ENCODE measurements around the gene GPA33. TPM values are rescaled to one million over a fixed set of nuclear protein-coding genes. Genes with fewer than 3 reads are reported as not detected.

The GPA33 gene
- total RNA-seq, 1 donor from 2014 or later = 0.74 TPM

DNA sequence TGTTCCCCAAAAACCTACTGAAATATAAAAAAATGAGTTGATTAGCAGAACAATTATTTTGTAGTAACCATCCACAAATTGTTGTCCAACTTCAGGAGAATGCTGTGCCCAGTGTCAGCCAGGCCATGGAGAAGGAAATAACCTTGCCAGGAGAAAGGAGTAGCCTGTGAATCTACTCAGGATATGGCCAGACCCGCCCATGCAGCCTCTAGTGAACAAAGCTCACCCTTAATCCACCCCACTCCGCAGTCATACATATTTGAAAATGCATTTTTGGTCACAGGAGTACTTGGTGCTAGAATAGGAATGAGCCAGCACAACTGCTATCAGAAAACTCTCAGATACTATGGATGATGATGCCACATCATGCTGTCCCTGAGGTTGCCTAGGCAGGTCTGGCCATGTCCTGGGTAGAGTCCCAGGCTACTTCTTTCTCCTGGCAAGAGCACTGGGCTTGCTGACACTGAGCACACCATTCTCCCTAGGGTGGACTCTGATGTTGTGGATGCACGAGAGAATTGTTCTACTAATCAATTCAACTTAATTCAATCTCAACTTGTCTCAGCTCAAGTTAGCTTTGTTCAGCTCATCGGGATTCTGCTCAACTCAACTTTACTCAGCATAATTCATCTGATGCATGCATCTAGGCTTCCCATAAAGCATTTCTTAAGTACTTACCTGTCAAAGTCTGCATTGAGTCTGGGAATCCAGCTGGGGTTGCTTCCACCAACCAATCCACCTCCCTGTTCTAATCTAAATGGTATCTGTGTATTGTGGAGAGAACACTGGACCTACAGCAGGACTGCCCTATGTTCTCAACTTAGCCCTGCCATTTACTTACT, 21.9 kb upstream of the GPA33 start:
- Histone ChIP-seq H3K27ac (no peak overlapping the region), H3K9me3 (no peaks in the 10 kb centered on the region), H3K27me3 (no peaks in the 10 kb centered on the region), H3K36me3 (no peaks in the 10 kb centered on the region), H3K4me3 (no peak overlapping the region), H3K4me1 (no peaks in the 10 kb centered on the region)
- intact Hi-C loops (cut with DNase I) = no loop called here
- DNase-seq (ENCODE audit: extremely low spot score in 2 of 2) = no peak
- TF ChIP-seq POLR2A (IDR thresholded peaks at IDR 0.05) (no peak), POLR2AphosphoS5 (IDR thresholded peaks at IDR 0.05; ENCODE audit: insufficient read depth in 1 of 2, low read depth in 1 of 2) (no peak)
- TF ChIP-seq, protein P1, sequence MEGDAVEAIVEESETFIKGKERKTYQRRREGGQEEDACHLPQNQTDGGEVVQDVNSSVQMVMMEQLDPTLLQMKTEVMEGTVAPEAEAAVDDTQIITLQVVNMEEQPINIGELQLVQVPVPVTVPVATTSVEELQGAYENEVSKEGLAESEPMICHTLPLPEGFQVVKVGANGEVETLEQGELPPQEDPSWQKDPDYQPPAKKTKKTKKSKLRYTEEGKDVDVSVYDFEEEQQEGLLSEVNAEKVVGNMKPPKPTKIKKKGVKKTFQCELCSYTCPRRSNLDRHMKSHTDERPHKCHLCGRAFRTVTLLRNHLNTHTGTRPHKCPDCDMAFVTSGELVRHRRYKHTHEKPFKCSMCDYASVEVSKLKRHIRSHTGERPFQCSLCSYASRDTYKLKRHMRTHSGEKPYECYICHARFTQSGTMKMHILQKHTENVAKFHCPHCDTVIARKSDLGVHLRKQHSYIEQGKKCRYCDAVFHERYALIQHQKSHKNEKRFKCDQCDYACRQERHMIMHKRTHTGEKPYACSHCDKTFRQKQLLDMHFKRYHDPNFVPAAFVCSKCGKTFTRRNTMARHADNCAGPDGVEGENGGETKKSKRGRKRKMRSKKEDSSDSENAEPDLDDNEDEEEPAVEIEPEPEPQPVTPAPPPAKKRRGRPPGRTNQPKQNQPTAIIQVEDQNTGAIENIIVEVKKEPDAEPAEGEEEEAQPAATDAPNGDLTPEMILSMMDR (IDR thresholded peaks at IDR 0.05) = no peak

DNA sequence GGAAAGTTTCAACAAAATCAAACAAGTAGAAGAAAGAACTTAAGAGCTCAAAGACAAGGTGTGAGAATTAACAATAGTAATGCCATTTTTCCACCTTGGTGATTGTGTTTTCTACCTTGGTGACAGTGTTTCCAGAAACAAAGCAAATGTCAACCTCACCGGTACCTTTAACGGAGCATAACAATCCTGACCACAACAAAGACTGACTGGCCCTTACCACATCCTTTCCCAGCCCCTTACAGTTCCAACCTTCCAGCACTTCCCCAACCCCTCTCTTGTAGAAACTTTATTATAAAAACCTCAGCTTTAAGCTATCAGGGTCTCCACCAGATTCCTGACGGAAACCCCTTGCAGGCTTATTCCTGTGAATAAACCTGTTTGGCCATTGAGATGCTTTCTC, 20.4 kb upstream of the GPA33 start:
- Histone ChIP-seq H3K36me3 (no peaks in the 10 kb centered on the region), H3K27me3 (no peaks in the 10 kb centered on the region), H3K9me3 (no peaks in the 10 kb centered on the region), H3K4me3 (no peak overlapping the region), H3K27ac (no peak overlapping the region), H3K4me1 (no peaks in the 10 kb centered on the region)
- intact Hi-C loops (cut with DNase I) = no loop called here
- DNase-seq (ENCODE audit: extremely low spot score in 2 of 2) = no peak
- TF ChIP-seq, protein P1 (IDR thresholded peaks at IDR 0.05) = no peak
- TF ChIP-seq POLR2A (IDR thresholded peaks at IDR 0.05) (no peak), POLR2AphosphoS5 (IDR thresholded peaks at IDR 0.05; ENCODE audit: insufficient read depth in 1 of 2, low read depth in 1 of 2) (no peak)

DNA sequence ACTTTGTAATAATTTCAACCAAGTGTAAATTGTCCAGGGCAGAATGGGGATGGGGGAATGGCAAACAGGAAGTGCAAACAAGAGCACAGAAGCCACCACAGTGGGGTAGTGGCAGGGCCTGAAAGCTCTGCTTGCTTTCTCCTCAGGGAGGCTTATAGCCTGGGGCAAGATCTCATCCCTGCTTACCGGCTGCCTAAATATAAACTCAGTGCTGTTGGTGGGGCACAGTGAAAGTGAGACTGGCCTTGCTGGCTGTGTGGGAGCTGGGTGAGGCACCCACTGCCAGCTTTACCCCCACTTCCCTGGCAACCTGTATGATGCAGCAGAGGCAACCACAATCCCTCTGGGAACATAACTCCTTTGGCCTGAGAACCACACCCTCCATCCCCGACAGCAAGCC, 18.9 kb upstream of the GPA33 start:
- Histone ChIP-seq H3K27ac (no peak overlapping the region), H3K36me3 (no peaks in the 10 kb centered on the region), H3K4me1 (no peaks in the 10 kb centered on the region), H3K4me3 (no peak overlapping the region), H3K27me3 (no peaks in the 10 kb centered on the region), H3K9me3 (no peaks in the 10 kb centered on the region)
- DNase-seq (ENCODE audit: extremely low spot score in 2 of 2) = no peak
- TF ChIP-seq POLR2AphosphoS5 (IDR thresholded peaks at IDR 0.05; ENCODE audit: insufficient read depth in 1 of 2, low read depth in 1 of 2) = no peak
- TF ChIP-seq POLR2A (IDR thresholded peaks at IDR 0.05) = no peak
- intact Hi-C loops (cut with DNase I) = no loop called here

DNA sequence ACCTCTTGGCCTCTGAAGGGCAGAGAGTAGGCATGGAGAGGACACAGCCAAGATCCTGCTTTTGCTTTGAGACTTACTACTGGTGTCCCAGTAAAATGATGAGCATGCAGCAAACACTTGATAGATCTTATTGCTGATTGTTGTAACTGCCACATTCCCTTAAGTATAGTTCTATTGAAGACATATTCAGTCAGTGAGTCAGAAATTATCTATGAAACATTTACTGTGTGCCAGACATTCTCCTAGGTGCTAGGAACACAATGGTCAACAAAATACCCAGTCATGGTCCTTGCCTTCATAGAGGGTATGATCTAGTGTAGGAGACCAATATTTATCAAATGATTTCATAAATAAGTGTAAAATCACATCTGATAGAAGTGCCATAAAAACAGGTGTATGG, 17.3 kb upstream of the GPA33 start:
- TF ChIP-seq POLR2AphosphoS5 (IDR thresholded peaks at IDR 0.05; ENCODE audit: insufficient read depth in 1 of 2, low read depth in 1 of 2) = no peak
- TF ChIP-seq POLR2A (IDR thresholded peaks at IDR 0.05) = no peak
- TF ChIP-seq, protein P1 (IDR thresholded peaks at IDR 0.05) = no peak
- H3K27me3 ChIP-seq = no peaks in the 10 kb centered on the region
- H3K9me3 ChIP-seq = no peaks in the 10 kb centered on the region
- DNase-seq (ENCODE audit: extremely low spot score in 2 of 2) = no peak
- intact Hi-C loops (cut with DNase I) = no loop called here
- no peaks in the 10 kb centered on the region for H3K36me3 ChIP-seq
- no peak overlapping the region for H3K4me3 ChIP-seq
- no peaks in the 10 kb centered on the region for H3K4me1 ChIP-seq
- H3K27ac ChIP-seq = no peak overlapping the region

DNA sequence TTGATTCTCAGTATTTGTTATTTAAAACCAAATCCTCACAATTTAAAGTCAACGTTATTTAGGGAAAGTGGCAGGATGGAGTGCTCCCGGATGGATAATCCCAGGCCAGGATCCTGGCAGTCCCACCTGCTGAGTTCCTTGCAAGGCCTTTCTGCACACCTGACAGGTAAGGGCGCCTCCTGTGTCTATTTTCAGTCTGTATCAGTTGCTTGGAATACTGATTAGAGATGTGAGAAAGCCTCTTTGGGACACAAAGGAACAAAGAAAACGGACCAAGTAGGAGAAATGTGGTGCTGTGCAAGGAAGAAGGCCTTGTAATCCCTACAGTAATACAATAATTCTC, 15.9 kb upstream of the GPA33 start:
- Histone ChIP-seq H3K36me3 (no peaks in the 10 kb centered on the region), H3K4me3 (no peak overlapping the region), H3K27me3 (no peaks in the 10 kb centered on the region), H3K4me1 (no peaks in the 10 kb centered on the region), H3K27ac (no peak overlapping the region), H3K9me3 (no peaks in the 10 kb centered on the region)
- no peak for DNase-seq (ENCODE audit: extremely low spot score in 2 of 2)
- intact Hi-C loops (cut with DNase I) = no loop called here
- TF ChIP-seq, protein P1 (IDR thresholded peaks at IDR 0.05) = no peak
- TF ChIP-seq POLR2AphosphoS5 (IDR thresholded peaks at IDR 0.05; ENCODE audit: insufficient read depth in 1 of 2, low read depth in 1 of 2) = no peak
